SKM-1 treated with dmso at 0.1 percent for 144 hours (cell line): ENCODE data around the gene ALDH16A1.
"Not testable (repeated sequence)": the region's sequence is repeated elsewhere in the genome, so short reads cannot be mapped to it uniquely, and the experiment has no call there.

Experiments
- DNase-seq: peaks from one replicate; lab custom pipeline; 2025; ENCODE audit not compliant: unreplicated experiment; lab: John Stamatoyannopoulos, UW

ALDH16A1 gene

DNA sequence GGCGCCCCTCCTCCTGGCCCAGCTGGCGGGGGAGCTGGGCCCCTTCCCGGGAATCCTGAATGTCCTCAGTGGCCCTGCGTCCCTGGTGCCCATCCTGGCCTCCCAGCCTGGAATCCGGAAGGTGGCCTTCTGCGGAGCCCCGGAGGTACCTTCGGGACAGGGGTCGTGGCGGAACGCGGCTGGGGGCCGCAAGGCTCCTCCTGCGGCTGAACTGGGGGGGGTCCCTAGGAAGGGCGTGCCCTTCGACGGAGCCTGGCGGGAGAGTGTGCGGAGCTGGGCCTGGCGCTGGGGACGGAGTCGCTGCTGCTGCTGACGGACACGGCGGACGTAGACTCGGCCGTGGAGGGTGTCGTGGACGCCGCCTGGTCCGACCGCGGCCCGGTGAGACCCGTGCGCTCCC is 8.6 kb downstream of the ALDH16A1 start:
- no peak for DNase-seq

DNA sequence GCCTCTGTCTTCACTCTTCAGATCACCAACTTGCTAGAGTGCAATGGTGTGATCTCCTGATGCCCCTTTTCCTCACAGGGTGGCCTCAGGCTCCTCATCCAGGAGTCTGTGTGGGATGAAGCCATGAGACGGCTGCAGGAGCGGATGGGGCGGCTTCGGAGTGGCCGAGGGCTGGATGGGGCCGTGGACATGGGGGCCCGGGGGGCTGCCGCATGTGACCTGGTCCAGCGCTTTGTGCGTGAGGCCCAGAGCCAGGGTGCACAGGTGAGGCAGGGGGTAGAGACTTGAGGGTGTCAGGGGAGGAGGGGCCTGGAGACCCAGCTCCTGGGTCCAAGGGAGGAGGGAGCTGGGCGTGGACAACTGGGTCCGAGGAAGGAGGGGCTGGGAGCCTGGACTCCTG is 9.5 kb downstream of the ALDH16A1 start:
- no peak for DNase-seq

DNA sequence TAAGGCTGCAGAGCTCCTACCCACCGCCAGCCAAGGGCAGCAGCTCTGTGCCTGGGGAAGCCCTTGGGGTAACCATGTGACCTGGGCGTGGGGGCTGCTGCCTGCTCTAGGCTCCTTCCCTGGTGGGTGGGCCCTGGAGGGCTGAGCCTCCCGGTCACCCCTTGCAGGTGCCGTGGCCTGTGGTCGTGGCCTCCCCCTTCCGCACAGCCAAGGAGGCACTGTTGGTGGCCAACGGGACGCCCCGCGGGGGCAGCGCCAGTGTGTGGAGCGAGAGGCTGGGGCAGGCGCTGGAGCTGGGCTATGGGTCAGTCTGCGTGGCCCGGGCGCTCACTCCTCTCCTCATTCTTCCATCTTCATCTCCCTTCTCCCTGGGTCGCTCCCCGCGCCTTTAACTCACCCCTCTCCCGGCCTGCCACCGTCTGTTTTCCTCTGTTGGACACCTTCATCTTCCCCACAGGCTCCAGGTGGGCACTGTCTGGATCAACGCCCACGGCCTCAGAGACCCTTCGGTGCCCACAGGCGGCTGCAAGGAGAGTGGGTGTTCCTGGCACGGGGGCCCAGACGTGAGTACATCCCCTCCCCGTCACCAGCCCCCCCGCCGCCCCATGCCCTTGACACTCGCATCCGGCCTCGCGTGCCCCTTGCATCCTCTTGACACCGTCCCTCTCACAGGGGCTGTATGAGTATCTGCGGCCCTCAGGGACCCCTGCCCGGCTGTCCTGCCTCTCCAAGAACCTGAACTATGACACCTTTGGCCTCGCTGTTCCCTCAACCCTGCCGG is 11.1 kb downstream of the ALDH16A1 start:
- DNase-seq, result no peak

DNA sequence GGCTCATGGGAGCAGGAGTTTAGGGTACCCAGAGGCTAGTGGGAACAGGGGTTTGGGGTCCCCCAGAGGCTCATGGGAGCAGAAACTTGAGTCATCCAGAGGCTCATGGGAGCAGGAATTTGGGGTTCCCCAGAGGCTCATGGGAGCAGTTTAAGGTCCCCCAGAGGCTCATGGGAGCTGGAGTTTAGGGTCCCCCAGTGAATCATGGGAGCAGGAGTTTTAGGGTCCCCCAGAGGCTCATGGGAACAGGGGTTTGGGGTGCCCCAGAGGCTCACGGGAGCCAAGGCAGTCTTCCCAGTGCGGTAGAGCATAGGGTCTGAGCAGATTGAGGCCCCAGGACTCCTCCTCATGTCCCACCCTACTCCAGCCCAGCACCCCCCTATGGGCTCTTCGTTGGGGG is 12.3 kb downstream of the ALDH16A1 start:
- no peak for DNase-seq

DNA sequence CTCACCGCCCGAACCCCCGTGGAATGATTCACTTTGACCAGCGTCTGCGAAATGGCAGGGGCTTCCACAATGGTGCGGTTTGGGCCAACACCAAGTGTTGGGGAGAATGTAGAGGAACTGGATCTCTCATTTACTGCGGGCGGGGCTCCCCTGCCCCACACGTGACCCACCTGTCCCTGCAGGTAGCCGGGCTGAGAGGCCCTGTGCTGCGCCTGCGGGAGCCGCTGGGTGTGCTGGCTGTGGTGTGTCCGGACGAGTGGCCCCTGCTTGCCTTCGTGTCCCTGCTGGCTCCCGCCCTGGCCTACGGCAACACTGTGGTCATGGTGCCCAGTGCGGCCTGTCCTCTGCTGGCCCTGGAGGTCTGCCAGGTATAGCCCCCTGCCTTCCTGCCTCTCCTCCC is 15.2 kb downstream of the ALDH16A1 start:
- no peak for DNase-seq

DNA sequence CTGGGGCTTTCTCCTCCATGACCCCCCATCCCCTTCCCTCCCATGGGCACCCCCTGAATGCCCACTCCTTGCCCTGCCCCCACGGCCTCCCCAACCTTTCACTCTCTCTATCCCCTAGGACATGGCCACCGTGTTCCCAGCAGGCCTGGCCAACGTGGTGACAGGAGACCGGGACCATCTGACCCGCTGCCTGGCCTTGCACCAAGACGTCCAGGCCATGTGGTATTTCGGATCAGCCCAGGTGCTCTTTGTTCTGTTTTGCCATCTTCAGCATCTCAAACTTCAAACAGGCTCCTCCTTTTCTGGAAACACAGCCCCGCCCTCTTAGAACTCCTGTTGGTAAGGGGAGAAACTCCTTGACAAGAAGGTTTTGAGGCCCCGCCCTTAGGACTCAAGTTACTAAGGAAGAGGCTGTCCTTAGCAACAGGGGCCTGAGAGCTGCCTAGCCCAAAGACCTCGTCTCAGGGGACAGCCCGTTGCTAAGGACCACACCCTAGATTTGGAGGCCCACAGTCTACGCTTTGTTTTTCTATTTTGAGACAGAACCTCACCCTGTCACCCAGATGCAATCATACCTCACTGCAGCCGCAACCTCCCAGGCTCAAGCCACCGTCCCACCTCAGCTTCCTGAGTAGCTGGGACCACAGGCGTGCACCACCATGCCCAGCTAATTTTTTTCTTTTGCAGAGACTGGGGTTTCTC is 15.9 kb downstream of the ALDH16A1 start:
- peak; percentile 69 for DNase-seq

DNA sequence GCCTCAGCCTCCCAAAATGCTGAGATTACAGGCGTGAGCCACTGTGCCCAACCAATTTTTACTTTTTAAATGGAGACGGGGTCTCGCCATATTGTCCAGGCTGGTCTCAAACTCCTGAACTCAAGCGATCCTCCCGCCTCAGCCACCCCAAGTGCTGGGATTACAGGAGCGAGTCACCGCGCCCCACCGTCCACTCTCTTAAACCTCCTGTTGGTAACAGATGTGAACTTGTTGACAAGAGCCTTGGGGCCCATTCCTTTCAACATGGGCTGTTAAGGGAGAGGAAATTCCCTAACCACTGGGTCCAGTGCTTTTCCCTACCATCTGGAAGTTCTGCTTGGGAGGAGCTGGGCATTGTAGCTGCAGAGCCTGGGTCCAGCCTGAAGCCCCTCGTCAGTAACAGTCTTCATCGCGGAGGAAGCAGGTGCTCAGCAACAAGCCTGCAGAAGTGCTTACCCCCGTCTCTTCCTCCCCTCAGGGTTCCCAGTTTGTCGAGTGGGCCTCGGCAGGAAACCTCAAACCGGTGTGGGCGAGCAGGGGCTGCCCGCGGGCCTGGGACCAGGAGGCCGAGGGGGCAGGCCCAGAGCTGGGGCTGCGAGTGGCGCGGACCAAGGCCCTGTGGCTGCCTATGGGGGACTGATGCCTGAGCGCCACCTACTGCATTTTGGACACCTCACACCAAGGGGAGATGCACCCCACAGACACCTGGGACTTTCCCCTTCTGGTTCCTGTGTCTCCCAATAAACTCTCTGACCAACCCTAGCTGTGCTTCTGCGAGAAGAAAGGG is 17.0 kb downstream of the ALDH16A1 start:
- peak; percentile 20 for DNase-seq

DNA sequence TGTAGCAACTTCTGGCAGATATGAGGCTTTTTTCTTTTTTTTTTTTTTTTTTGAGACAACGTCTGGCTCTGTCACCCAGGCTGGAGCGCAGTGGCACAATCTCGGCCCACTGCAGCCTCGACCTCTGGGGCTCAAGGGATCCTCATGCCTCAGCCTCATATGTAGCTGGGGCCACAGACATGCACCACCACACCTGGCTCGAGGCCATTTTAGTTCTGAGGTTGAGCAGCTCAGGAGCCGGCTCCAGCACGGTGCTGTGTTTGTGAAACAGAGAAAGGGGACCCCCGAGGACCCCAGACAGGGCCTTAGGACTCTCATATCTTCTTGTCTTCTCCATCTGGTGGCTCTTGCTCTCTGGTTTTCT is 17.6 kb downstream of the ALDH16A1 start:
- DNase-seq, result no peak

DNA sequence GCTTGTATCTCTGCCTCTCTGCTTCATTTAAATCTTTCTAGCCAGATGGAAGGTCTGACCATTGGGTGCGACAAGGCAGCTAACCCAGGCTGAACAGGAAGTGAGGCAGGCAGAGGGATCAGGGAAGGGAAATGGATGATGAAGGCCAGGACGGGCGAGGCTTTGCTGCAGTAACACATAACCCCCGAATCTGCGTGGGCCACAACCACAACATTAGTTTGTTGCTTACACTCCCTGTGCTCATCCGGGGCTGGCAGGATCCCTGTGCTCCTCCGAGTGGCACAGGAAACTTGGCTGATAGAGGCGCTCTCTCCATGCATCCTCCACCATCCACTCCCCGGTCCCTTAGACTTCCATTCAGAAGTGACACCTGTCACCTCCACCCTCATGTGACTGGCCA is 19.9 kb downstream of the ALDH16A1 start:
- no peak for DNase-seq

DNA sequence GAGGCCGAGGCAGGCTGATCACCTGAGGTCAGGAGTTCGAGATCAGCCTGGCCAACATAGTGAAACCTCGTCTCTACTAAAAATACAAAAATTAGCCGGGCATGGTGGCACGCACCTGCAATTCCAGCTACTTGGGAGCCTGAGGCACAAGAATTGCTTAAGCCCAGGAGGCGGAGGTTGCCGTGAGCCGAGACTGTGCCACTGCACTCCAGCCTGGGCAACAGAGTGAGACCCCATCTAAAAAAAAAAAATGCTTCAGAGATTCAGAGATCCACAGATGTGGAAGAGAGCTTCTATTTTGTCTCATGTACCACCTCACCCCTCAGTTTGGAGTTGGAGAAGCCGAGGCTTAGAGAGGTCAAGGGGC is 20.5 kb downstream of the ALDH16A1 start:
- not testable (repeated sequence) for DNase-seq

DNA sequence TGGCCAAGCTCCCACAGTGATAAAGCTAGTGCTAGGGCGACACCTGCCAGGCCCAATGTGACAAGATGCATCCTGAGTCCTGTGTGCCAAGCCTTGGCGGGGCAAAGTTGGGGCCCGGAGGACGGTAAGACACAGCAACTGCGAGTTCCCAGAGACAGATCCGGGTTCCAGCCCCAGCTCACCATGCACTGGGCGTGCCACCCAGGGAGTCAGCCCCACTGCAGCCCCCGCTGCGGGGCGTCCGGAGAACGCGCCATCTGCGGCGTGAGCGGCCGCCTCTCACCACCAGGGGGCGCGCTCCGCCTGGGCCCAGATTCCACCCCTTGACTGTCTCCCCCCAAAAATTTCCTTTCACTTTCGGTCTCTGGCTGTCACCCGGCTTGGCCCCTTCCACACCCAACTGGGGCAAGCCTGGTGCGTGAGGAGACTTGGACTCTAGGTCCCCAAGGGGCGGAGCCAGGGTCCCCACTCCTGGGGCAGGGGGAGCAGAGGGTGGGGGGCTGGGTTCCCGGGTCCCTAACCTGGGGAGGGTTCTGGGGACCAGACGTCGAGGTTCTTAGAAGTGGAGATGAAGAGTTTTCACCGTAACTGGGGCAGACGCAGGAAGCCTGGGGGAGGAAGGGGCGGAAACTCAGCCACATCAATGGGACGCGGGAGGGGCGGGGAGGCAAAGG is 21.0 kb downstream of the ALDH16A1 start, which contains the start of gene FLT3LG:
TSS of gene FLT3LG (plus strand) at position 348 of the 674 bp plus-strand sequence. CDS start 425 bp downstream, outside the sequence.
- DNase-seq, result peak; percentile 34

DNA sequence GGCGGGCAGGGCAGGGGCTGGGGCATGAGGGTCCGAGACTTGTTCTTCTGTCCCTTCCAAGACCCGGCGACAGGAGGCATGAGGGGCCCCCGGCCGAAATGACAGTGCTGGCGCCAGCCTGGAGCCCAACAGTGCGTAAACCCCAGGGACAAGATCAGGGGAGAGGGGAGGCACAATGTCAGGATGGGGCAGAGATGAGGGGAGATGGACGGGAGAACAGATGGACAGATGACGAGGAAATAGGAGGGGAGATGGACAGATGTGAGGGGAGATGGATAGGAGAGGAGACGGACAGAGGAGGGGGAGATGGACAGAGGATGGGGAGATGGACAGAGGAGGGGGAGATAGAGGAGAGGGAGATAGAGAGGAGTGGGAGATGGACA is 21.5 kb downstream of the ALDH16A1 start:
- no peak for DNase-seq

DNA sequence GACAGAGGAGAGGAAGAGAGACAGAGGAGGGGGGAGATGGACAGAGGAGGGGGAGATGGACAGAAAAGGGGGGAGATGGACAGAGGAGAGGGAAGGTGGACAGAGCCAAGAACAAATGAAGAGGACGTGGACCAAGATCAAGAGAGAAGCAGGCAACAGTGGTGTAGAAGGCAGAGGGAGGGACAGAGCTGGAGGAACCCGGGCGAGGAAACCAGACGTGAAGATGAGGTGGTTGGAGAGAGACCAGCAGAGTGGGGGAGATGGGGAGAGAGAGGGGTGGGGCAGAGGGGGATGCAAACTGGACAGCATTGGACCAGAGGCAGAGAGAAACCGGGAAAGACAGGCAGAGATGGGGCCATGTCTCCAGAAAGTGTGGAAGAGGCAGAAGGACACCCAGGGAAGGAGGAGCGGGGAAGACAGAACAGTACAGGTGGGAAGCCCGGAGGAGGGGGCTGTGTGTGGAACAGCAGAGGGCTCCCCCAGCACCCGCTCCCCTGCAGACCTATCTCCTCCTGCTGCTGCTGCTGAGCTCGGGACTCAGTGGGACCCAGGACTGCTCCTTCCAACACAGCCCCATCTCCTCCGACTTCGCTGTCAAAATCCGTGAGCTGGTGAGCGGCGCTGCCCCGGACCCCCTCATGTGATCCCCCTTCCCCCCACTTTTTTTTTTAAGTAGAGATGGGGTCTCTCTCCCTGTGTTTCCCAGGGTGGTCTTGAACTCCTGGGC is 22.3 kb downstream of the ALDH16A1 start:
- DNase-seq, result no peak

DNA sequence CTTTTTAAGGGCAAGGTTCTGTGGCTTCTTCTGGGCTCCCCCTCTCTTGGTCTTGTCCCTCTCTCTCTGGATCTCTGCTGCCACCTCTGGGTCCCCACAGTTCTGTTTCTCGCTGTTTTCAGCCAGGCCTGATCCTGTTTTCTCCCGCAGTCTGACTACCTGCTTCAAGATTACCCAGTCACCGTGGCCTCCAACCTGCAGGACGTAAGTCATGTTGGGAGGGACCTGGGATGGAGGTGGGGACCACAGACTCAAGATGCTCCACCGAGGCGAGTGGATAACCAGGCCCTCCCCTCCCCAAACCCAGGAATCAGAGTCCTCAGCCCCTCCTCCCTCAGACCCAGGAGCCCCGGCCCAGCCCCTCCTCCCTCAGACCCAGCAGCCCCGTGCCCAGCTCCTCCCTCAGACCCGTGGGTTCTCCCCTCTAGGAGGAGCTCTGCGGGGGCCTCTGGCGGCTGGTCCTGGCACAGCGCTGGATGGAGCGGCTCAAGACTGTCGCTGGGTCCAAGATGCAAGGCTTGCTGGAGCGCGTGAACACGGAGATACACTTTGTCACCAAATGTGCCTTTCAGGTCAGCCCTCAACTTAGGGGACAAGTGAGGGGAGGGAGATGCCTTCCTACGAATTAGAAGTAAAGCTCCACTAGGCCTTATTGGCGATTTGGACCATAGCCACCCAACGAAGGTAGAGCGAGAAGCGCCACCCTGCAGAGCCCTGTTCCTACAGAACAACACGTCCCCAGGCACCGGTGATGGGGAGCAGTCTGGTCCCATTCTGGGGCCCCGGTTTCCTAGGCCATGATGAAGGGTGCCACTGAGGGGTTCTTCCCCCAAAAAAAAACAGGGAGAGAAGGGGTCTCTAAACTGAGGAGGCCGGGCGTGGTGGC is 23.2 kb downstream of the ALDH16A1 start:
- DNase-seq, result no peak

DNA sequence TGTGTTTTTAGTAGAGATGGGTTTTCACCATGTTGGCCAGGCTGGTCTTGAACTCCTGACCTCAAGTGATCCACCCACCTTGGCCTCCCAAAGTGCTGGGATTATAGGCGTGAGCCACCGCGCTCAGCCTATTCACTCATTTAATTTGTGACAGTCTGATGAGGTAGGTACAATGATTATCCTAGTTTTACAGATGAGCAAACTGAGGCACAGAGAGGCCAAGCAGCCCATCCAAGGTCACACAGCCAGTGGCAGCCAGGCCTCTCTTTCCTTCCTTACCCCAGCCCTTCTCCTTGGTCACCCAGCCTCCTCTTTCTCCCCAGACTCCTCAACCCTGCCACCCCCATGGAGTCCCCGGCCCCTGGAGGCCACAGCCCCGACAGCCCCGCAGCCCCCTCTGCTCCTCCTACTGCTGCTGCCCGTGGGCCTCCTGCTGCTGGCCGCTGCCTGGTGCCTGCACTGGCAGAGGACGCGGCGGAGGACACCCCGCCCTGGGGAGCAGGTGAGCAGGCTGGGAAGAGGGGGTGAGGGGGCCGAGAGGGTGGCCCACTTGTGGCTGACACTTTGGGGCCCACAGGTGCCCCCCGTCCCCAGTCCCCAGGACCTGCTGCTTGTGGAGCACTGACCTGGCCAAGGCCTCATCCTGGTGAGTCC is 27.1 kb downstream of the ALDH16A1 start:
- no peak for DNase-seq

DNA sequence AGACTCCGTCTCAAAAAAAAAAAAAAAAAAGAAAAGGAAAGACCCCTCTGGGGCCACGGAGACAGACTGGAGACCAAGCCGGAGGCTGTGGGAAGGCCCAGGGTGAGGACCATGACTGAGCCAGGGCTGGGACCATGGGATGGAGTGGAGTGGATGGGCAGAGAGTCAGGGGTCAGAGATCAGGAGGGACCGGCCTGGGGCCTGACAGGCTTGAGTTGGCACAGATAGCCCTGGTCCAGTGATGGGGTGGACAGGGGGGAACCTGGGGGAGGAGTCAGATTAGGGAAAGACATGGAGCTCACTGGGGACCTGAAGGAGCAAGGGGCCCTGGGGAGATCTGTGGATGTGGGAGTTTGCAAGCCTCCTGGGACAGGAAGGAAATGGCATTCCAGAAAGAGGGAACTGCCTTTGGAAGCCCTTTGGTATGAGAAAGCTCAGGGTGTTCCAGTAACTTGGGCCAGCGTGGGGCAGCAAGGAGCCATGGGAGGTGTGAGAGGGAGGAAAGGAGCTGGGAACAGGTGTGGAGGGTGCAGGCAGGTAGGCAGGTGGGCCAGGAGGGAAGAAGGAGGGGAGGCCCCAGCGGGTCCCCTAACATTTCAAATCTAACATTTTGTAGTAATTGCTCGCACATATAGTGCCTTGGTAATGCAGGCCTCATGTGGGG is 28.1 kb downstream of the ALDH16A1 start:
- DNase-seq, result no peak

DNA sequence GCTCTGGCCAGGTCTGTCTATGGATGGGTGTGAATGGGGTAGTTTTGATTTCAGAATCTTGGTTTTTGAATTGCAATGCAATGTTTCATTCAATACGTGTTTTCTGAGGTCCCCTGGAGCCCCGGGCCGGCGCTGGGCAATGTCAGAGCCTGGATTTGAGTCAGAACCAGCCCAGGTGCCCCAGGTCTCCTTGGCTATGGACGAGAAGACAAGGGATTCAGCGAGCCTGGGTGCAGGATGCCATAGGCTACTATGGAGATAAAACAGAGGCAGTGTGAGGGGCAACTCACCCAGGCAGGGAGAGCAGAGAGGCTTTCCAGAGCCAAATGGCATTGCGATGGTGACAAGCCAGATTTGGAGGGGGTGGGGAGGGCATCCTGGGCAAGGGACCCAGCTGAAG is 33.2 kb downstream of the ALDH16A1 start:
- DNase-seq, result no peak

DNA sequence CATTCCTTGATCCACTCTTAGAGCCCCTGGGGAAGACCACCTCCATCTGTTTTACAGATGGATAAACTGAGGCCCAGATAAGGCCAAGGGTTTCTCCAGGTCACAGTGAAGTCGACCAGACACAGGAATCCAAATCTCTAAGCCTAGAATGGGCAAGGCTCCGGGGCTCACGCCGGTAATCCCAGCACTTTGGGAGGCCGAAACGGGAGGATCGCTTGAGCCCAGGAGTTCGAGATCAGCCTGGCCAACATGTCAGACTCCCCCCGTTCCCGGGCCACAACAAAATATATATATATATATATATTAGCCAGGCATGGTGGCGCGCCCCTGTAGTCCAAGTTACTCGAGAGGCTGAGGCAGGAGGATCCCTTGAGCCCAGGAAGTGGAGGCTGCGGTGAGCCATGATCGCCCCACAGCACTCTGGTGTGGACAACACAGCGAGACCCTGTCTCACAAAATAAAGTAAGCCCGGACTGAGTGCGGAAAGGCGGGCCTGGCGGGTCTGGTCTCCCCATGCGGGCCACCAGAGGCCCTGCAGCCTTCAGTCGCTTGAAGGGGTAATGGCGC is 33.8 kb downstream of the ALDH16A1 start:
- no peak for DNase-seq
